Vagina (tissue), 2 donors: Measurements from ENCODE around the gene ACTL10.

Source experiments
- CTCF ChIP-seq, 3 experiments: fragments of 450-650 bp in 2 of 3; fragments of 200-600 bp in 1 of 3; sonication (generic) in 1 of 3; IDR thresholded peaks; one replicate each; pipeline ENCODE4 v1.5.1; 2017 to 2019; ENCODE audit warnings: antibody characterized with exemption in 3 of 3, mild to moderate bottlenecking in 2 of 3, moderate library complexity in 2 of 3
- POLR2A ChIP-seq, 2 donors: fragments of 450-650 bp; IDR thresholded peaks; one replicate each; pipeline ENCODE4 v1.6.1; 2017; ENCODE audit warnings: antibody characterized with exemption in 2 of 2, mild to moderate bottlenecking in 2 of 2, moderate library complexity in 2 of 2
- POLR2AphosphoS5 ChIP-seq, 2 donors: sonication (generic); formaldehyde crosslinking; IDR thresholded peaks; one replicate each; pipeline ENCODE4 v1.9.0; 2017; ENCODE audit warnings: antibody characterized with exemption in 2 of 2, mild to moderate bottlenecking in 2 of 2, low read depth in 1 of 2; ENCODE audit not compliant: insufficient read depth in 1 of 2

DNA sequence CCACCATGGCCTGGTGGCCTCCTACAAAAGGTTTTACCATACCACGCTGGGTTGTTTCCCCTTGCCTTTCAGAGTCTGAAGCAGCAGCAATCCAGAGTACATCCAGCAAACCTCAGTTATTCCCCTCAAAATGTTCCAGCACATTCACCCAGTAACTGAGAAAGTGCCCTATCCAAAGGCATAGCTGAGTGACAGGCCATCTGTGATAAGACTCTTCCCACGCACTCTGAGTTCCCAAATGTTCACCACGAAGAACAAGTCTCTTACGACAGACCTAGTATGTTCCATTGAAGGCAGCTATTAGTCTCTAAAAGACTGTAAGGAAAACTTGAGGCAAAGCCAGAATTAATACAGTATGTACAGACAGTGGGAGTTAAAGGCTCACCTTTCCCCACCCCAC, 36.2 kb upstream of the ACTL10 start:
- no peak for TF ChIP-seq CTCF (IDR thresholded peaks at IDR 0.05)
- no peak for TF ChIP-seq POLR2A (IDR thresholded peaks at IDR 0.05)
- TF ChIP-seq POLR2AphosphoS5 (IDR thresholded peaks at IDR 0.05; ENCODE audit: insufficient read depth in 1 of 2, low read depth in 1 of 2), result no peak
